H9 (cell line): ENCODE results near the gene GPC6. TPM values are rescaled to one million over a fixed set of nuclear protein-coding genes. Genes with fewer than 3 reads are reported as not detected.

ENCODE experiments used
- DNase-seq: peaks from one replicate; pipeline ENCODE4 v3.0.0-alpha.2; 2017
- H2AFZ ChIP-seq: one replicate; pipeline ENCODE4 v1.6.1; 2013; ENCODE audit warnings: mild to moderate bottlenecking, low read length, control low read depth, moderate library complexity
- H2AK5ac ChIP-seq: 2 replicates; pipeline ENCODE4 v1.6.1; 2013; ENCODE audit warnings: low read length, control low read depth, mixed read lengths; ENCODE audit not compliant: insufficient read length
- H2BK120ac ChIP-seq: one replicate; pipeline ENCODE4 v1.6.1; 2013; ENCODE audit warnings: low read depth, mild to moderate bottlenecking, low read length, control low read depth, inconsistent platforms; ENCODE audit not compliant: poor library complexity, severe bottlenecking
- H2BK12ac ChIP-seq: 2 replicates; pipeline ENCODE4 v1.6.1; 2013; ENCODE audit warnings: low read length, control low read depth, mixed read lengths, low read depth; ENCODE audit not compliant: insufficient read length
- H2BK15ac ChIP-seq: 2 replicates; pipeline ENCODE4 v1.6.1; 2013; ENCODE audit warnings: low read depth, low read length, control low read depth
- H2BK20ac ChIP-seq: one replicate; pipeline ENCODE4 v1.6.1; 2013; ENCODE audit warnings: low read depth, mild to moderate bottlenecking, low read length, control low read depth, inconsistent platforms; ENCODE audit not compliant: poor library complexity, severe bottlenecking
- H2BK5ac ChIP-seq: 2 replicates; pipeline ENCODE4 v1.6.1; 2013; ENCODE audit warnings: low read length, control low read depth, mixed read lengths; ENCODE audit not compliant: insufficient read length
- H3K14ac ChIP-seq: 2 replicates; pipeline ENCODE4 v1.6.1; 2013; ENCODE audit warnings: low read length, control low read depth; ENCODE audit not compliant: insufficient read depth
- H3K18ac ChIP-seq: 2 replicates; pipeline ENCODE4 v1.6.1; 2013; ENCODE audit warnings: low read depth, mild to moderate bottlenecking, mixed read lengths, low read length, control low read depth; ENCODE audit not compliant: insufficient read length
- H3K23ac ChIP-seq: 2 replicates; pipeline ENCODE4 v1.6.1; 2013; ENCODE audit warnings: low read length, control low read depth, mixed read lengths, low read depth; ENCODE audit not compliant: insufficient read length
- H3K23me2 ChIP-seq: 2 replicates; pipeline ENCODE4 v1.6.1; 2013; ENCODE audit warnings: low read depth, mild to moderate bottlenecking, mixed read lengths, low read length, control low read depth; ENCODE audit not compliant: insufficient read length, poor library complexity, severe bottlenecking
- H3K27ac ChIP-seq: 2 replicates; pipeline ENCODE4 v1.5.1; 2013; ENCODE audit warnings: low read length, control low read depth, mixed read lengths, low read depth; ENCODE audit not compliant: insufficient read length
- H3K27me3 ChIP-seq: 2 replicates; pipeline ENCODE4 v1.6.1; 2013; ENCODE audit warnings: low read length, control low read depth, inconsistent platforms; ENCODE audit not compliant: insufficient read depth
- H3K4ac ChIP-seq: 2 replicates; pipeline ENCODE4 v1.6.1; 2013; ENCODE audit warnings: low read depth, mild to moderate bottlenecking, control low read depth, inconsistent platforms, low read length, moderate library complexity
- H3K4me1 ChIP-seq: 2 replicates; pipeline ENCODE4 v1.6.1; 2013; ENCODE audit warnings: low read length, control low read depth, inconsistent platforms; ENCODE audit not compliant: insufficient read depth
- H3K4me2 ChIP-seq: 2 replicates; pipeline ENCODE4 v1.6.1; 2013; ENCODE audit warnings: low read length, control low read depth, mixed read lengths; ENCODE audit not compliant: insufficient read length, insufficient read depth
- H3K56ac ChIP-seq: 2 replicates; pipeline ENCODE4 v1.6.1; 2013; ENCODE audit warnings: low read depth, mild to moderate bottlenecking, mixed read lengths, low read length, control low read depth; ENCODE audit not compliant: insufficient read length
- H3K79me1 ChIP-seq: 2 replicates; pipeline ENCODE4 v1.6.1; 2013; ENCODE audit warnings: low read depth, mild to moderate bottlenecking, moderate library complexity, low read length, control low read depth, inconsistent platforms; ENCODE audit not compliant: insufficient read depth, poor library complexity, severe bottlenecking
- H3K79me2 ChIP-seq: 2 replicates; pipeline ENCODE4 v1.6.1; 2013; ENCODE audit warnings: low read length, control low read depth, inconsistent platforms; ENCODE audit not compliant: insufficient read depth
- H3K9ac ChIP-seq: 2 replicates; pipeline ENCODE4 v1.6.1; 2013; ENCODE audit warnings: low read length, control low read depth, mixed read lengths; ENCODE audit not compliant: insufficient read length; ENCODE audit errors: extremely low read depth
- H3K9me3 ChIP-seq: one replicate; pipeline ENCODE4 v1.6.1; 2013; ENCODE audit warnings: low read depth, low read length, inconsistent platforms; ENCODE audit not compliant: control insufficient read depth
- H3T11ph ChIP-seq: one replicate; pipeline ENCODE4 v1.6.1; 2013; ENCODE audit warnings: mild to moderate bottlenecking, low read length, control low read depth, inconsistent platforms
- H4K20me1 ChIP-seq: one replicate; pipeline ENCODE4 v1.6.1; 2013; ENCODE audit not compliant: control insufficient read depth, insufficient read length, insufficient read depth
- H4K5ac ChIP-seq: 2 replicates; pipeline ENCODE4 v1.6.1; 2013; ENCODE audit warnings: low read depth, mild to moderate bottlenecking, mixed read lengths, low read length, control low read depth; ENCODE audit not compliant: insufficient read length
- H4K8ac ChIP-seq: replicated peaks from 2 replicates; pipeline ENCODE4 v1.6.1; 2013; ENCODE audit warnings: low read length, control low read depth, mixed read lengths, low read depth; ENCODE audit not compliant: insufficient read length
- H4K91ac ChIP-seq: 2 replicates; pipeline ENCODE4 v1.6.1; 2013; ENCODE audit warnings: low read depth, mild to moderate bottlenecking, moderate library complexity, mixed read lengths, low read length, control low read depth; ENCODE audit not compliant: insufficient read length
- H3K27ac Mint-ChIP-seq, 3 experiments: 2 replicates in 2 of 3; 3 replicates in 1 of 3; pipeline ENCODE4 v1.8.0; 2020 to 2021; ENCODE audit warnings: mixed read lengths in 3 of 3, mild to moderate bottlenecking in 1 of 3, moderate library complexity in 1 of 3
- H3K27me3 Mint-ChIP-seq: 2 replicates; pipeline ENCODE4 v1.8.0; 2021; ENCODE audit warnings: low read depth, mild to moderate bottlenecking, moderate library complexity, mixed read lengths
- H3K36me3 Mint-ChIP-seq, 3 experiments: 2 replicates in 2 of 3; 3 replicates in 1 of 3; pipeline ENCODE4 v1.8.0; 2020 to 2021; ENCODE audit warnings: low read depth in 3 of 3, mixed read lengths in 3 of 3; ENCODE audit not compliant: insufficient read depth in 1 of 3
- H3K4me1 Mint-ChIP-seq, 2 experiments: 2 replicates each; pipeline ENCODE4 v1.8.0; 2020; ENCODE audit warnings: mixed read lengths in 2 of 2
- H3K4me3 Mint-ChIP-seq, 2 experiments: 2 replicates in 1 of 2; 3 replicates in 1 of 2; pipeline ENCODE4 v1.8.0; 2020 to 2021; ENCODE audit warnings: mild to moderate bottlenecking in 2 of 2, mixed read lengths in 2 of 2, moderate library complexity in 1 of 2
- H3K9me3 Mint-ChIP-seq, 2 experiments: 2 replicates in 1 of 2; 3 replicates in 1 of 2; pipeline ENCODE4 v1.8.0; 2020; ENCODE audit warnings: mild to moderate bottlenecking in 2 of 2, mixed read lengths in 2 of 2, moderate library complexity in 1 of 2
- WGBS: extraction: QIAGEN DNeasy Blood & Tissue Kit; methylation state at CpG from one replicate; pipeline ENCODE4 v1.1.7; 2013; ENCODE audit warnings: missing lambda C conversion rate, low lambda C conversion rate, mixed read lengths; ENCODE audit not compliant: insufficient read length; ENCODE audit errors: extremely low coverage; 5-methylcytosine and 5-hydroxymethylcytosine counted together
- total RNA-seq: library from RNA; stranded (reverse); gene quantifications from 2 replicates; pipeline ENCODE4 v1.2.1, GENCODE V29; 2021
- TF ChIP-seq, protein P1 (sequence below): fragments of 200-600 bp; sonication (generic); conservative IDR thresholded peaks from 3 replicates; pipeline ENCODE4 v1.8.0; 2021; ENCODE audit warnings: antibody characterized with exemption, mild to moderate bottlenecking

Gene GPC6
- total RNA-seq, 1 experiment from 2014 or later = 15.6 TPM

DNA sequence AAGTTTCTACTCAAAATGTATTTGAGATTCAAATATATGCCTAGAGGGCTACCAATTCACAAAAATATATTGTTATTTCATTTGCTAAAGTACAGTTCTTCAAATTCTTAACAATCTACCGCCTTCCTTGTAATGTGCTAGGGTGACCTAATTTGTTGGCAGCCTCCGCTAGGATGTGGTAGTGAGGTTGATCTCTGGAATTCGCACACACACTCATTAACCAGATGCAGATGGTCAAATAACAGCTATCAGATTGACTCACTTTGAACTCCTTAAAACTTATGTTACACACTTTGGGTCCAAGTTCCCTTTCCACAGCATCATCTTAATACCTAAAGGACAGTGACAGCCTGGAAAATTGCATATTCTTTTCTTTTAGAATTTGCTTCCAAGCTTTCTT, 885.6 kb downstream of the GPC6 start:
- Mint-ChIP-seq H3K36me3 (no peaks in the 10 kb centered on the region), H3K9me3 (no peaks in the 10 kb centered on the region), H3K4me3 (no peak overlapping the region), H3K27me3 (no peaks in the 10 kb centered on the region), H3K27ac (no peak overlapping the region; a peak in 1 of 7 replicates), H3K4me1 (peaks cover 5 to 7% of the 10 kb centered on the region in 2 experiments)
- H4K5ac ChIP-seq = no peak overlapping the region
- H4K20me1 ChIP-seq = no peaks in the 10 kb centered on the region
- no peak overlapping the region for H2BK120ac ChIP-seq
- no CpG with 5 or more reads among the region's 3 CpGs for WGBS
- H3K27ac ChIP-seq = no peak overlapping the region
- H2BK20ac ChIP-seq = no peak overlapping the region
- no peak overlapping the region for H3K23ac ChIP-seq
- no peak overlapping the region for H3K14ac ChIP-seq
- H3K9me3 ChIP-seq = no peaks in the 10 kb centered on the region
- no peak overlapping the region for H3K4me2 ChIP-seq
- H2AK5ac ChIP-seq = no peak overlapping the region
- no peaks in the 10 kb centered on the region for H3K4me1 ChIP-seq
- H3K4ac ChIP-seq = no peak overlapping the region
- no peaks in the 10 kb centered on the region for H3K79me1 ChIP-seq
- H2BK12ac ChIP-seq = no peak overlapping the region
- no peaks in the 10 kb centered on the region for H3K79me2 ChIP-seq
- no peak overlapping the region for H3K56ac ChIP-seq
- DNase-seq = no peak
- H3T11ph ChIP-seq = no peak overlapping the region
- H4K91ac ChIP-seq = no peak overlapping the region
- no peak overlapping the region for H3K18ac ChIP-seq
- TF ChIP-seq, protein P1, sequence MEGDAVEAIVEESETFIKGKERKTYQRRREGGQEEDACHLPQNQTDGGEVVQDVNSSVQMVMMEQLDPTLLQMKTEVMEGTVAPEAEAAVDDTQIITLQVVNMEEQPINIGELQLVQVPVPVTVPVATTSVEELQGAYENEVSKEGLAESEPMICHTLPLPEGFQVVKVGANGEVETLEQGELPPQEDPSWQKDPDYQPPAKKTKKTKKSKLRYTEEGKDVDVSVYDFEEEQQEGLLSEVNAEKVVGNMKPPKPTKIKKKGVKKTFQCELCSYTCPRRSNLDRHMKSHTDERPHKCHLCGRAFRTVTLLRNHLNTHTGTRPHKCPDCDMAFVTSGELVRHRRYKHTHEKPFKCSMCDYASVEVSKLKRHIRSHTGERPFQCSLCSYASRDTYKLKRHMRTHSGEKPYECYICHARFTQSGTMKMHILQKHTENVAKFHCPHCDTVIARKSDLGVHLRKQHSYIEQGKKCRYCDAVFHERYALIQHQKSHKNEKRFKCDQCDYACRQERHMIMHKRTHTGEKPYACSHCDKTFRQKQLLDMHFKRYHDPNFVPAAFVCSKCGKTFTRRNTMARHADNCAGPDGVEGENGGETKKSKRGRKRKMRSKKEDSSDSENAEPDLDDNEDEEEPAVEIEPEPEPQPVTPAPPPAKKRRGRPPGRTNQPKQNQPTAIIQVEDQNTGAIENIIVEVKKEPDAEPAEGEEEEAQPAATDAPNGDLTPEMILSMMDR = no peak
- no peak overlapping the region for H2AFZ ChIP-seq
- H2BK15ac ChIP-seq = no peak overlapping the region
- no peaks in the 10 kb centered on the region for H3K27me3 ChIP-seq
- H3K23me2 ChIP-seq = no peaks in the 10 kb centered on the region
- no peak overlapping the region for H2BK5ac ChIP-seq
- H3K9ac ChIP-seq = no peak overlapping the region
- no peak overlapping the region for H4K8ac ChIP-seq
